DOHH2 (cell line): ENCODE results near the gene FAR2.

Experiments used
- CTCF ChIP-seq: fragments of 200-600 bp; sonication (generic); IDR thresholded peaks from one replicate; pipeline ENCODE4 v1.5.1; 2014; ENCODE audit warnings: antibody characterized with exemption, mild to moderate bottlenecking, low read depth, low read length; ENCODE audit not compliant: poor library complexity, severe bottlenecking
- EZH2phosphoT487 ChIP-seq: fragments of 200-600 bp; sonication (generic); IDR thresholded peaks from 2 replicates; pipeline ENCODE4 v1.6.1; 2017; ENCODE audit warnings: borderline replicate concordance, mild to moderate bottlenecking, antibody characterized with exemption, low read length, moderate library complexity, mixed read lengths

GRCh38 chr12:29116414-29116813, 32.7 kb upstream of the FAR2 start:
- TF ChIP-seq CTCF: no peak
- no peak for TF ChIP-seq EZH2phosphoT487
